Measurements from ENCODE around the gene ULBP2. TPM values are rescaled to one million over a fixed set of nuclear protein-coding genes. Genes with fewer than 3 reads are reported as not detected.

The ULBP2 gene
- total RNA-seq, 2 donors from 2014 or later, result 0.32 to 0.40 TPM

DNA sequence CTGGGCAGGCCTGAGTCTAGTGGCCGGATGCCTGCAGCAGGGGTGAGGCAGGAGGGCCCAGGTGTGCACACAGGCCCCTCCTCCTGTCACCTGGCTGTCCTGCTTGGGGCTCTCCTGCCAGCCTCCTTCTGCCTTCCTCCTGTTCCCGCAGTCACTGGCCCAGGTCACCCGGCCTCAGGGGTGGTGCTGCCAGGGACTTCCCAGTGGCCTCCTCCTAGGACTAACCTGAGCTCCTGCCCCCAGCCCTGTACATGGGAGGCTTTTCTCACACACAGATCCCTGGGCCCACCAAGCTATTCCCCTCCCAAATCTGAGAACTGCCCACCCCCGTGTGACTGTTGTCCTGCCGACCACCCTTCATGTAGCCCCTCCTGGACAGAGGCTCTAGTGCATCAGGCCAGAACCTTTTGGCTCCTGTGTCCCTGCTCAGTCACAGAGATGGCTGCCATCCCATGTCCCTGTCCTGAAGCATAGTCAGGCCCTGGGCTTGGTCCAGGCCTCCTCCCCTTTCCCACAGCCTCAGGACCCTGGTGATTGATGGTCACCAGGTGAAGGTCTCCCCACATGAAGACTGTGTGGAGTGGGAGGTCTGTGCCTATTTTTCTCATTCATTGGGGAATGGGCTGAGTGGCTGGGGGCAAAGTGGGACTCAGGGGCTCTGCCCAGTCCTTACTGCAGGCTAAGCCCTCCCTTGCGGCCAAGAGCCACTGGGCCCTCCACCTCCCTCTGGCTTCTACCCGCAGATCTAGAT lies 20.8 kb downstream of the ULBP2 start:
- H3K4me3 ChIP-seq, result no peak overlapping the region
- H3K27ac ChIP-seq, result no peak overlapping the region
- H3K9me3 ChIP-seq, result no peaks in the 10 kb centered on the region
- peaks cover 9% of the 10 kb centered on the region for H3K4me1 ChIP-seq (replicated peaks)
- peaks cover 8% of the 10 kb centered on the region for H3K27me3 ChIP-seq (replicated peaks; ENCODE audit: insufficient read depth)
- no peak for DNase-seq (ENCODE audit: low spot score)
- intact Hi-C loops (cut with DNase I), result no loop called here
- no peaks in the 10 kb centered on the region for H3K36me3 ChIP-seq
- 78% methylated on average over 7 of the region's 7 CpGs for WGBS
- TF ChIP-seq, protein P1, sequence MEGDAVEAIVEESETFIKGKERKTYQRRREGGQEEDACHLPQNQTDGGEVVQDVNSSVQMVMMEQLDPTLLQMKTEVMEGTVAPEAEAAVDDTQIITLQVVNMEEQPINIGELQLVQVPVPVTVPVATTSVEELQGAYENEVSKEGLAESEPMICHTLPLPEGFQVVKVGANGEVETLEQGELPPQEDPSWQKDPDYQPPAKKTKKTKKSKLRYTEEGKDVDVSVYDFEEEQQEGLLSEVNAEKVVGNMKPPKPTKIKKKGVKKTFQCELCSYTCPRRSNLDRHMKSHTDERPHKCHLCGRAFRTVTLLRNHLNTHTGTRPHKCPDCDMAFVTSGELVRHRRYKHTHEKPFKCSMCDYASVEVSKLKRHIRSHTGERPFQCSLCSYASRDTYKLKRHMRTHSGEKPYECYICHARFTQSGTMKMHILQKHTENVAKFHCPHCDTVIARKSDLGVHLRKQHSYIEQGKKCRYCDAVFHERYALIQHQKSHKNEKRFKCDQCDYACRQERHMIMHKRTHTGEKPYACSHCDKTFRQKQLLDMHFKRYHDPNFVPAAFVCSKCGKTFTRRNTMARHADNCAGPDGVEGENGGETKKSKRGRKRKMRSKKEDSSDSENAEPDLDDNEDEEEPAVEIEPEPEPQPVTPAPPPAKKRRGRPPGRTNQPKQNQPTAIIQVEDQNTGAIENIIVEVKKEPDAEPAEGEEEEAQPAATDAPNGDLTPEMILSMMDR (IDR thresholded peaks at IDR 0.05), result no peak
- TF ChIP-seq POLR2AphosphoS5 (IDR thresholded peaks at IDR 0.05) (no peak), POLR2A (IDR thresholded peaks at IDR 0.05) (no peak)

DNA sequence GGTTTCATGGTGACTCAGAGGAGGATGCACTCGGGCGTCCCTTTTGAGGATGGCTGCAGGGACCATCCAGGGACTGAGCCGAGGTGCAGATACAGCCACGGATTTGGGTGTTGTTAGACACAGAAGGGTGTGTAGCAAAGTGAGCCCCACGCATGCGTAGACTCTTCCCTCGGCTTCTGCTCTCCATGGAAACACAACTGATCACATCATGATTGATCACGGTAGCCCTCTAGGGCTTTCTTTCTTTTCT lies 21.3 kb downstream of the ULBP2 start:
- H3K36me3 ChIP-seq, result no peaks in the 10 kb centered on the region
- DNase-seq (ENCODE audit: low spot score), result no peak
- H3K27ac ChIP-seq, result no peak overlapping the region
- 29% methylated on average over 8 of the region's 8 CpGs for WGBS
- no peaks in the 10 kb centered on the region for H3K9me3 ChIP-seq
- H3K4me3 ChIP-seq, result peak overlapping the region; percentile 8 to 29
- intact Hi-C loops (cut with DNase I), result no loop called here
- TF ChIP-seq, protein P1 (IDR thresholded peaks at IDR 0.05), result no peak
- TF ChIP-seq POLR2A (IDR thresholded peaks at IDR 0.05) (no peak), POLR2AphosphoS5 (IDR thresholded peaks at IDR 0.05) (no peak)
- peaks cover 8% of the 10 kb centered on the region for H3K27me3 ChIP-seq (replicated peaks; ENCODE audit: insufficient read depth)
- H3K4me1 ChIP-seq (replicated peaks), result peaks cover 9% of the 10 kb centered on the region

DNA sequence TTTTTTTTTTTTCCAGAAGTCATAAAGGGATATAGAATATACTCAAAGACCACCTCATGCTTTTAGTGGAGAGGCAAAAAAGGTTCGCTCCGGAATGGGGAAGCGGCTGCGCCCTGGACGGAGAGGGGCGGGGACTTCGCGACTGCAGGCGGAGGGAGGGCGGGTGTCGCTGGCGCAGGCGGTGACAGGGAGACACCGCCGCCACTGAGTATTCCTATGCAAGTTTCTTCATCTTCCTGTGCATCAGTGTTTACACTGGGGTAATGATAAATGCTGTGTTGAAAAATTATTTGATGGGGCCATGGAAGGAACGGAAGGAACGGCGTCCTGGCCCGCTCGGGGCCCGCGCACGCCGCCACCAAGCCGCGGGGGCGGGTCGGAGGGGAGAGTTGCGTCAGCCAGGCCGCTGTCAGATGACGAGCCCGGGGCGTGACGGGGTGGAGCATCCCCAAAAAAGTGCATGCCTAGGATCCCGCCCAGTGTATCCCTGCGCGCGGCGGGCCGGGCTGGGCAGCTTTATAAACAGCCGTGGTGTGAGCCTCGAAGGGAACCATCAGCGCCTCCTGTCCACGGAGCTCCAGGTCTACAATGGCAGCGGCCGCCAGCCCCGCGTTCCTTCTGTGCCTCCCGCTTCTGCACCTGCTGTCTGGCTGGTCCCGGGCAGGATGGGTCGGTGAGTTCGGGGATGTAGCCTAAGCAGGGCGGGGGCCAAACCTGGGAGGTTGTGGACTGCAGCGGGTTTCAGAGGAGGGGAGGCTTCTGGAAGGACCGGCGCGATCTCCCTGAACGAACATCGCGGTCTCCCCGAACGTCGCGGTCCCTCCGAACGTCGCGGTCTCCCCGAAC lies 21.9 kb downstream of the ULBP2 start, which contains the start of gene ULBP1:
Gene ULBP1 (plus strand): TSS at position 482 of the 846 bp plus-strand sequence. CDS start 107 bp downstream, at position 589.
- WGBS, result 2% methylated on average over 69 of the region's 69 CpGs
- peak; percentile 73 for DNase-seq (ENCODE audit: low spot score)
- TF ChIP-seq, protein P1 (IDR thresholded peaks at IDR 0.05), result no peak
- TF ChIP-seq POLR2AphosphoS5 (IDR thresholded peaks at IDR 0.05), result peak; percentile 79
- H3K9me3 ChIP-seq, result no peaks in the 10 kb centered on the region
- no peaks in the 10 kb centered on the region for H3K36me3 ChIP-seq
- peaks cover 8% of the 10 kb centered on the region for H3K27me3 ChIP-seq (replicated peaks; ENCODE audit: insufficient read depth)
- H3K27ac ChIP-seq, result no peak within 1 kb of the TSS
- H3K4me1 ChIP-seq (replicated peaks), result peaks cover 9% of the 10 kb centered on the region
- intact Hi-C loops (cut with DNase I), result no loop called here
- H3K4me3 ChIP-seq, result peak within 1 kb of the TSS; percentile 8 to 29

DNA sequence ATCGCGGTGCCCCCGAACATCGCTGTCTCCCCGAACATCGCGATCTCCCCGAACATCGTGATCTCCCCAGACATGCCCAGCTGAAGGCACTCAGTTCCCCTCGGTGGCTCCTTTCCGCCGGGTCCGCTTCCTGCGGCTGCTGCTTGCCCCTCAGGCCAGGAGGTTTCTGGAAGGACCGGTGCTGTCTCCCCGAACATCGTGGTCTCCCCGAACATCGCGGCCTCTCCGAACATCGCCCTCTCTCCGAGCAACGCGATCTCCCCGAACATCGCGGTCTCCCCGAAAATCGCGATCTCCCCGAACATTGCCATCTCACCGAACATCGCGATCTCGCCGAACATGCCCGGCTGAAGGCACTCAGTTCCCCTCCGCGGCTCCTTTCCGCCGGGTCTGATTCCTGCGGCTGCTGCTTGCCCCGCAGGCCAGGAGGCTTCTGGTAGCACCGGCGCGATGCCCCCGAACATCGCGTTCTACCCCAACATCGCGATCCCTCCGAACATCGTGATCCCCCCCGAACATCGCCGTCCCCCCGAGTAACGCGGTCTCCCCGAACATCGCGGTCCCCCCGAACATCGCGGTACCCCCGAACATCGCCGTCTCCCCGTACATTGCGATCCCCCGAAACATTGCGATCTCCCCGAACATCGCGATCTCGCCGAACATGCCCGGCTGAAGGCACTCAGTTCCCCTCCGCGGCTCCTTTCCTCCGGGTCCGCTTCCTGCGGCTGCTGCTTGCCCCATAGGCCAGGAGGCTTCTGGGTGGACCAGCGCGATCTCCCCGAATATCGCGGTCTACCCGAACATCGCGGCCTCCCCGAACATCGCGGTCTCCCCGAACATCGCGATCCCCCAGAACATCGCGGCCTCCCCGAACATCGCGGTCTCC lies 22.7 kb downstream of the ULBP2 start:
- TF ChIP-seq POLR2AphosphoS5 (IDR thresholded peaks at IDR 0.05) (no peak), POLR2A (IDR thresholded peaks at IDR 0.05) (no peak)
- TF ChIP-seq, protein P1 (IDR thresholded peaks at IDR 0.05), result no peak
- WGBS, result 3% methylated on average over 95 of the region's 103 CpGs
- intact Hi-C loops (cut with DNase I), result no loop called here

More for the DNA sequence above, 22.7 kb downstream of the ULBP2 start:
- Histone ChIP-seq H3K9me3 (no peaks in the 10 kb centered on the region), H3K27me3 (replicated peaks; ENCODE audit: insufficient read depth) (peaks cover 8% of the 10 kb centered on the region), H3K27ac (no peak overlapping the region), H3K36me3 (no peaks in the 10 kb centered on the region), H3K4me3 (peak overlapping the region in 1 of 2 donors; percentile 29), H3K4me1 (replicated peaks) (peaks cover 9% of the 10 kb centered on the region)
- no peak for DNase-seq (ENCODE audit: low spot score)
